Activated T-helper 9 cell treated with anti-CD3 and anti-CD28 coated beads, Interleukin-2, amount 50 U/mL, for 16 hours (primary cell): Measurements from ENCODE around the gene ZNF19.

Source experiments
- DNase-seq: peaks from one replicate; pipeline ENCODE4 v3.0.0-alpha.2; 2020; ENCODE audit warnings: low read depth

The ZNF19 gene

GRCh38 chr16:71441348-71442050, 47.6 kb downstream of the ZNF19 start:
- DNase-seq = no peak

- DNase-seq = no peak
Measured at GRCh38 chr16:71440669-71441347, 48.3 kb downstream of the ZNF19 start.

GRCh38 chr16:71439523-71439922, 49.6 kb downstream of the ZNF19 start:
- no peak for DNase-seq

GRCh38 chr16:71436473-71436872, 52.7 kb downstream of the ZNF19 start:
- no peak for DNase-seq

- no peak for DNase-seq
Measured at GRCh38 chr16:71432906-71433305, 56.2 kb downstream of the ZNF19 start.

GRCh38 chr16:71431991-71432390, 57.1 kb downstream of the ZNF19 start:
- DNase-seq = no peak

GRCh38 chr16:71431176-71431575, 57.9 kb downstream of the ZNF19 start:
- no peak for DNase-seq

- no peak for DNase-seq
Measured at GRCh38 chr16:71430744-71431143, 58.4 kb downstream of the ZNF19 start.

GRCh38 chr16:71429581-71429980, 59.5 kb downstream of the ZNF19 start:
- no peak for DNase-seq

GRCh38 chr16:71428883-71429282, 60.2 kb downstream of the ZNF19 start:
- DNase-seq = no peak

- DNase-seq = no peak
Measured at GRCh38 chr16:71428385-71428784, 60.7 kb downstream of the ZNF19 start.

GRCh38 chr16:71426880-71427615, 62.1 kb downstream of the ZNF19 start:
- no peak for DNase-seq

GRCh38 chr16:71426069-71426879, 62.9 kb downstream of the ZNF19 start:
- DNase-seq = no peak

- no peak for DNase-seq
Measured at GRCh38 chr16:71425746-71426068, 63.4 kb downstream of the ZNF19 start.

GRCh38 chr16:71424626-71425025, 64.5 kb downstream of the ZNF19 start:
- DNase-seq = no peak

GRCh38 chr16:71423865-71424264, 65.3 kb downstream of the ZNF19 start:
- no peak for DNase-seq
